ENCODE results near the gene SNRPB. TPM values are rescaled to one million over a fixed set of nuclear protein-coding genes. Genes with fewer than 3 reads are reported as not detected.

The SNRPB gene
- total RNA-seq, 2 donors from 2014 or later, result 68.4 to 111 TPM

DNA sequence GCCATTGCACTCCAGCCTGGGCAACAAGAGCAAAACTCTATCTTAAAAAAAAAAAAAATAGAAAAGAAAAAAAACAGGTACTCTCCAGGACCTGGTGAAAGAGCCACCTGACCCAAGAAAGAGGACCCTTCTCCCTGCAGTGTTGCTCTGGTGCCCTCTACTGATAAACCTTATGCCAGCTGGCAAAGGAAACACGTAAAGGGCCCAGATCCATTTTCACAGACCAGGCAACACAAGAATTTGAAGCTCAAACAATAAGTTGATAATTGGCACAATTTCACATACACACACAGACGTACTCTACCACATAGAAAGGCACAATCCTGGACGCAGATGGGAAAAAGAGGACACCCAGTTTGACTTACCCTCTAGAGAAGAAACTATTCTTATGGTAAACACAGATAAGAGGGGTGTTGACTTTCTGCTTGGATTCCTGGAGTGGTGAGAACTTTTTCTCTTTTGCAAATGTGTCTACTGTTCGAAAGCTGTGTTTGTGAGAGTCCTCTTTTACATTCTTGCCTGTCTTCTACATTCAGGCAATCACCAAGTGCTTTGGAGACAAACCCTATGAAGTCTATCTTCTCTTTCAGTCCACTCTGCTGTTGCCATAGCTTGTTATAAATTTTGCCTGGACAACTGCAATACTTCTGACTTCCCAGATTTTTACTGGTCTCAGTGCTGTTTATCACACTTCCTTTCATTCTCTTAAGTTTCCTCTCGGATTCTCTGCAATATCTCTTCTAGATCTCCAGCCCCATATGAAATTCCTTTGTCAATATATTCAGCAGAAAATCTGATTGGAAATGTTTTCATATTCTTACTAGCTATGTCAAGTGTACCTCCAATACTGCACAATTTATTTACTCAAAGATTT is 6.4 kb upstream of the SNRPB start:
- intact Hi-C loops (cut with DNase I), result no loop called here
- DNase-seq (ENCODE audit: low spot score), result no peak

DNA sequence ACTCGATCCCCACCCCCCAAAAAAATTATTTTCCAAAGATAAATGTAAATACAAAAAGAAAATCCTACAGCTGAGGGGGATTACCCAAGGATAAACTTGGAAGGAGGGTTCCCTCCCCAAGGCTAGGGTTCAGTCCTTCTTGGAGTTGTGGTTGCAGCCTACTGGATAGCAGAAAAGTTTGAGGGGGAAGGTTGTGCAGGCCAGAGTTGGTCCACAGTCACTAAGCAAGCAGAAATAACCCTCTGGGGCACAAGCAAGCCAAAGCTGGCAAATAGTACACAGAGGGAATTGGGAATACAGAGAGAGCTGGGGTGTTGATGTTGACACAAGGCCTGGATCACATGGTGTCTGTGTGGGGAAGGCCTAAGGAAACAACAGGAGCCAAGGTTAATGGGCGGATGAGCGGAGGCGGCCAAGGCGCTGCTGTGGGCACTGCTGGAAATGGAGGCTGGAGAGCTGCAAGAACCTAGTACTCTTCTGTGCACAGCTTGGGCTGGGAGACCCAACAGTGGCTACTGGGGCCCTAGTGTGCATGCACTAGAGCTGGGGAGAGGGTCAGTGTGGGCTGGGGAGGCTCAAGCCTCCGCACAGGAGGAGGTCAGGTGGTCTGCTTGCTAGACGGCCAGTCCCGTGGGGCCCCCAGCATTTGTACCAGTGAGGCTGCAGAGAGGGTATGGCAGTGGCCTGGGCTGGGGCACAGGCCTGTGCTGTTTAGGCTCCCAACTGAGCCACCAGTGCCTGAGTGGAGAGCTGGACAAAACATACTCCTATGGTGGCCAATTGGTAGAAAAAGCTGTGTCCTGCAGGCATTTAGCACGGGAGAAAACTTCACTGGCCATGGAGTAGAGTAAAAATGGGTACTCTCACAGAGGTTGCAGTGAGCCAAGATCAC is 5.5 kb upstream of the SNRPB start:
- no peak for DNase-seq (ENCODE audit: low spot score)
- intact Hi-C loops (cut with DNase I), result no loop called here

DNA sequence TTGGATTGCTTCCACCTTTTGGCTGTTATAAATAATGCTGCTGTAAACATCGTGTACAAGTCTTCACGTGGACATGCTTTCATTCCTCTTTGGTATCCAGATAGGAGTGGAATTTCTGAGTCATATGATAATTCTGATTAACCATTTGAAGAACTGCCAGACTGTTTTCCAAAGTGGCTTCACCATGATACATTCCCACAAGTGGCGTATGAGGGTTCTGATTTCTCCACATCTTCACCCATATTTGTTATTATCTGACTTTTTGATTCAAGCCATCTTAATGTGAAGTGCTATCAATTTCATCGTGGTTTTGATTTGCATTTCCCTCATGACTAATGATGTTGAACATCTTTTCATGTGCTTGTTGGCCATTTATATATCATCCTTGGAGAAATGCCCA is 2.9 kb upstream of the SNRPB start:
- intact Hi-C loops (cut with DNase I), result no loop called here
- DNase-seq (ENCODE audit: low spot score), result no peak

DNA sequence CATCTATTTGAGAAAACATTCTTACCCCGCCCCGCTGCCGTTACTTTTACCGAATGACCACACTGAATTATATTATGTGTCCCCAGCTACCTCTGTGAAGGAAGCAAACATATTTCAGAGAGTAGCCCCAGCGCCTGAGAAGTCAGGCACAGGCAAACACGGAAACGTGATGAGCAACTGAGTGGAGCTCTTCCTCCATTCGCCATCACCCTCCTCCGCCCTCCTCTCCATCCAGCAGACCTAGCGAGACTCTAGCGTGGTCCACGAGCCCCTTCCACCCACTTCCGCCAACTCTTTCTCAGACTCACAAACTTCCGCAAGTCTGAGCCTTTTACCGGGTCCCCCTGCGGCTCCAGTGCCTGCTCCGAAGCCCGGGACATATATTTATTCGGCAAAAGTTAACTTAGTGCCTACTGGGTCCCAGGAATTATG is 582 bp downstream of the SNRPB start:
- intact Hi-C loops (cut with DNase I), result no loop called here
- no peak for DNase-seq (ENCODE audit: low spot score)

DNA sequence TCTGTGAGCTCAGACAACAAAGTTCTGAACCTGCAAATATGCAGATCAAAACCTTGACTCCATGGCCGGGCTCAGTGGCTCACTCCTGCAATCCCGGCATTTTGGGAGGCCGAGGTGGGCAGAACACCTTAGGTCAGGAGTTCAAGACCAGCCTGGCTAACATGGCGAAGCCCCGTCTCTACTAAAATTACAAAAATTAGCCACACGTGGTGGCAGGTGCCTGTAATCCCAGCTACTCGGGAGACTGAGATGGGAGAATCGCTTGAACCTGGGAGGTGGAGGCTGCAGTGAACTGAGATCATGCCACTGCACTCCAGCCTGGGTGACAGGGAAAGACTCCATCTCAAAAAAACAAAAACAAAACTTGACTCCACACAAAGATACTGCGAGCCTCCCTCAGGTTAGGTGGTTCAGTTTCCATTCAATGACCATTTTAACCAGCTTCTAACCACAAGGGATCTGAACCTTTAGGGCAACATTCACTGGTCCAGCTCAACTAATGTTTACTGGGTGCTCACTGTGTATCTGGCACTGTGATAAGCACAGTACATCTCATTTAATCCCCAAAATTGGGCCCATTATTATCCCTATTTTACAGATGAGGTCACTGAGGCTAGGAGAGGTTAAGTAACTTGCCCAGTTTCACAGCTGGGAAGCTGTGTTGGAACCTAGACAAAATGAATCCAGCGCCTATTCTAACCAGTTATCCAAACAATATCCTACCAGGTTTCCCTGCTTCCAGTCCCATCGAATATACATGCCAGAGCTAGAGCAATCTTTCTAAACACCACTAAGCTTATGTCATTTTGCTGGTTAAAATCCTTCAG is 1.8 kb downstream of the SNRPB start:
- no peak for DNase-seq (ENCODE audit: low spot score)
- intact Hi-C loops (cut with DNase I), result no loop called here

DNA sequence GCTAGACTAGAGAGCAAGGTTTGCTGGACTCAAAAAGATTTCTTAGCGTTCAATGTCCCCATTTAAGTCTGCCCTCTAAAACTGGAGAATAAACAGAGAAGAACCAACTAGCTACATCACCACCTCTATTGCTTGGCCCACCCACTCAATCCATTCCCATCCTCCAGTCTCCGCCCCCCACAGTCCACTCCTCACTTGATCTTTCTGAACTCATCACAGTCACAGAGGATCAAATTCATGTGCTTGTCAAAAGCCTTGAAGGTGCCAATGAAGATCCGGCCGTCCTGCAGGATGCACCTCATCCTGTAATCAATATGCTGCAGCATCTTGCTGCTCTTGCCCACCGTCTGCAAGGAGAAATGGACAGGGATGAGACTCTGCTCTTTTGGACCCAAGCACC is 3.2 kb downstream of the SNRPB start:
- DNase-seq (ENCODE audit: low spot score), result no peak
- intact Hi-C loops (cut with DNase I), result no loop called here

DNA sequence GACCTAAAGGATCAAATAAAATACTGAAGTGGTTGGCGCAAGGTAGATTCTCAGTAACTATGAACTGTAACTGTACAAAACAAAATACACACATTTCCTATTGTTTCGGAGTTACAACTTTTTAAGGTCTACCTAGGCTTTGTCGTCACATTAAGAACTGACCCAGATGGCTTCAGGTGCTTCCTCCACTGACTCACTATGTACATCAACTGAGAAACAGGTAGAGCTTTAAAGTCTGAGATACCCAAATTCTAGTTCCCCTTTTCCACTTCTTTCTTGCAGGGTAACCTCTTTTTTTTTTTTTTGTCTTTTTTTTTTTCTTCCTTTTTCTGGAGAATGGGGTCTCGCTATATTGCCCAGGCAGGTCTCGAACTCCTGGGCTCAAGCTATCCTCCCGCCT is 5.5 kb downstream of the SNRPB start:
- intact Hi-C loops (cut with DNase I), result no loop called here
- DNase-seq (ENCODE audit: low spot score), result no peak

DNA sequence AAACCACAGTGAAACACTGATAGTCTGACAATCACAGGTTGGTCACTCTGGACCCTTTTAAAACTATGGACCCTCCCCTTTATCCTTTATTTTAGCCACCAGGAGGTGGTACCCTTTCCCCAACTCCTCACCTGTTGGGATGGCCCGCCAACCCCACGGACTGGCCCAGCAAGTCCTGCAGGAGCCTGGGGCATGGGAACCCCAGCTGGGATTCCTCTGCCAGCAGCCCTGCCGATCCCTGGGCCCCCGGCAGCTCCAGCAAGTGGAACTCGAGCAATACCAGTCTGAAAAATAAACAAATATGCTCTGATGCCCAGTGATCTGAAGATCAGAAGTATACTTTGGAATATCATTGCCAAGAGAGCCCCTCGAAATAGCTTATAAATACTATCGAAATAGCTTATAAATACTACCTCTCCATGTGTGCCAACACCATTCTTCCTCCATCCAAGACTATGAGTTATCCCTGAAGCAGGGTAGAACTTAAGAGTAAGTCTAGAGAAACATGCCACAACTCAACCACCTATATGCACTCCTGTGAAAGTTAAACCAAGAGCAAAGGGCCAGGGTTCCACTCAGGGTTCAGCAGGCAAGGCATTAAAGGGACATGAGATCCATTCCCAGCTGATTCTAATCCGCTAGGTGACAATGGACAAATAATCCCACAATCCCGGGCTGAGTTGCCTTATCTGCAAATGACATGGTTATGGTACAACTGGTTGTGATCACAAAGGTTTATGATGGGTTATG is 6.8 kb downstream of the SNRPB start:
- DNase-seq (ENCODE audit: low spot score), result no peak

DNA sequence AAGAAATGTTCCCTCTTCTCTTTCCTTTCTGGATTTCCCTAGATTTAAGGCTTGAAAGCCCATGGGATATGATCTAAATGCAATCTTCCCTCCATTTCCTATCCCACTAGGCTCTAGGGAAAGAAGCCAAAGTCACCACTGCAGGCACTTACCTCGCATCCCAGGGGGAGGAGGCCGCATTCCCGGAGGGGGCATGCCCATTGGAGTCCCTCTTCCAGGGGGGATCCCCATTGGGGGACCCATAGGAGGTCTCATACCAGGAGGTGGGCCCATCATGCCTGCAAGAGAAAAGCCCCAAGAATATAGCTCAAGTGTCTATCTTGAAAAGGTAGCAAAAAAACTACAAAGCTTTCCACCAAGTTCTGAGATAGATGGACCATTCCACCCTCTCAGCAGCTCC is 8.1 kb downstream of the SNRPB start:
- intact Hi-C loops (cut with DNase I), result no loop called here
- no peak for DNase-seq (ENCODE audit: low spot score)

More for the DNA sequence above, 6.8 kb downstream of the SNRPB start:
- intact Hi-C loops (cut with DNase I), result no loop called here

DNA sequence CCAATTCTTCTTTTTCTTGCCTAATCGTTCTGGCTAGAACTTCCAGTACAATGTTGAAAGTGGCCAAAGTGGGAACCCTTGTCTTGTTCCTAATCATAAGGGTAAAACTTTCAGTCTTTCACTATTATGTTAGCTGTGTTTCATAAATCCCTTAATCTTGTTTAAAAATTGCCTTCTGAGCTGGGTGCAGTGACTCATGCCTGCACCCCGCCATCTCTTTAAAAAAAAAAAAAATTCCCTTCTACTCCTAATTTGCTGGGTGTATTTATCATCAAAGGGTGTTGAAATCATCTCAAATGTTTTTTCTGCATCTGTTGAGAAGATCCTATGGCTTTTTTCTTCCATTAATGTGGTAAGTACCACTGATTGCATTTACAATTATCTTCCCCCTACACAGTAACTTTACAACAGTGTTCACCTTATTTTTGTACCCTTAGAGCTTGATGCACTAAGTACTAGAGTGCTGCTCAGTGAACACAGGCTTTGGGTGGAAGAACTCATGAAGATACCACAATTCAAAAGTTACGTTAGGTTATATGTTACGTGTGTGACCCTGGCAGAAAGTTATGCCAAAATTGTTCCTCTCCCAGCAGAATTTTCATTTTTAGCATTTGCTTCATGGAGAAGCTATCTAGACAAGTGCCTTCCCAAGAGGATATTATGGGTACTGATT is 9.7 kb downstream of the SNRPB start:
- intact Hi-C loops (cut with DNase I), result no loop called here
- no peak for DNase-seq (ENCODE audit: low spot score)

DNA sequence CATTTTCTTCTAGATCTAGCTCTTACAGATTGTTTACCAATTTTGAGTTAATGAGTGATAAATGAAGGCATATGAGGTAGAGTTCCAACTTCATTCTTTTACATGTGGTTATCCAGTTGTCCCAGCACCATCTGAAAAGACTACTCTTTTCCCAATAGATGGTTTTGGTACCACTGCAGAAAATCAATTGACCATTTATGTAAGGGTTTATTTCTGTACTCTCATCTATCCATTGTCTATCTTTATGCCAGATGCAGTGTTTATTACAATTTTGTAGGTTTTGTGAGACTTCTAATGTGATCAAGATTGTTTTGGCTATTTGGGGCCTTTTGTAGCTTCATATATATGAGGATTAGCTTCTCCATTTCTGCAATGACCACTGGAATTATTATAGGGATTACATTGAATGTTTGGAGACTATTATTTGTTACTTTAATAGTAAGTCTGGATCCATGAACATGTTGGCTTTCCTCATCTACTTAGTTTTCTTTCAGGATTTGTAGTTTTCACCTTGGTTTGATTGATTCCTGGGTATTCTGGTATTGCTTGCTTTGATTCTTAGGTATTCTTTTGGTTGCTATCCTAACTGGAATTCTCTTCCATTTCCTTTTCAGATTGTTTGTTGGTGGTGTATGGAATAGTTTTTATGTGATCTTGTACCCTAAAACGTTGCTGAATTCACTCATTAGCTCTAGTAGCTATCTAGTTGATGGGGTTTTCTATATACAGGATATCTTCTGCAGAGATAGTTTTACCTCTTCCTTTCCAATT is 10.4 kb downstream of the SNRPB start:
- intact Hi-C loops (cut with DNase I), result no loop called here
- DNase-seq (ENCODE audit: low spot score), result no peak

DNA sequence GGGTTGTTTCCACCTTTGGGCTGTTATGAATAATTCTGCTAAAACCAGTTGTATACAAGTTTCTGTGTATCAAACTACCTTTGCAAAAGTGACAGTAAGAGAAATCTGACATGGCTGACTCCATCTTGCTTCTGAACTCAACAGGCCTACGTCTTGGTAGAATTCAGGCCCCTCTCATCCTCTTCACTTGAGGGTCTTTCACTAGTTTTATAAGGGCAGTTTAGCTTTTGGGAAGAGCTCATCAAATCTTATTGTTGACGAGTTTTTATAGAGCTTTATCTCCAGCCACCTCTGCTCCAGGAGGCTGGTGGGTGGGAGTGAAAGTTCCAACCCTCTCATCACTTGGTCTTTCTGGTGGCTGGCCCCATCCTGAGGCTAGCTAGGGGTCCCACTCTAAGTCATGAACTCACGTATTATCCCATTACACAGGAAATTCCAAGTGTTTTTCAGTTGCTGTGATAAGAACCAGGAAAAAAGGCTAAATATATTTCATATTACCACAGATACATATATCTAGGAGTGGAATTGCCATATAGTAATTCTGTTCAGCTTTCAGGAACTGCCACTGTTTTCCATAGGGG is 11.6 kb downstream of the SNRPB start:
- DNase-seq (ENCODE audit: low spot score), result no peak
- intact Hi-C loops (cut with DNase I), result no loop called here

DNA sequence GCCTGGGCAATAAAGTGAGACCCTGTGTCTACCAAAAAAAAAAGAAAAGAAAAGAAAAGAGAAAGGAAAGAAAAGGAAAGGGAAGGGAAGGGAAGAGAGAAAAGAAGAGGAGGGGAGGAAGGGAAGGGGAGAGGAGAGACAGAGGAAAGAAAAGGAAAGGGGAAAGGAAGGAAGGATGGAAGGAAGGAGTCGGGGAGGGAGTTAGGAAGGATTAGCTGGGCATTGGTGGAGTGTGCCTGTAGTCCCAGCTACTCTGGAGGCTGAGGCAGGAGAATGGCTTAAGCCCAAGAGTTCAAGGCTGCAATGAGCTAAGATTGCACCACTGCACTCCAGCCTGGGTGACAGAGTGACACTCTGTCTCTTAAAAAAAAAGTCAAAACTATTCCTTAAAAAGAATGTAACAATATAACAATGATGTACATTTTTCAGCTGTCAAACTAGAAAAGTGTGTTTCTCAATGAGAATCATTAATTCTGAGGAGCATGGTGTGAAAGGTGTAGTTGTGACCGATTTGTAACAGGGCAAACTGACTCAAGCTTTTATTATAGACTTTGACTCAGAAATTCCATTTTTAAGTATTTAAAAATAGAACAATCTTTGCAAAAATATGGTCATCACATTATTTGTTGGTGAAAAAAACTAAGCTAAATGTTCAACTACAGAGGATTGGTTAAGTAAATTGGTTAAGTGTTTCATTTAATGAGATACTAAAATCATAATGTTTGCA is 14.7 kb downstream of the SNRPB start:
- intact Hi-C loops (cut with DNase I), result no loop called here
- DNase-seq (ENCODE audit: low spot score), result no peak

DNA sequence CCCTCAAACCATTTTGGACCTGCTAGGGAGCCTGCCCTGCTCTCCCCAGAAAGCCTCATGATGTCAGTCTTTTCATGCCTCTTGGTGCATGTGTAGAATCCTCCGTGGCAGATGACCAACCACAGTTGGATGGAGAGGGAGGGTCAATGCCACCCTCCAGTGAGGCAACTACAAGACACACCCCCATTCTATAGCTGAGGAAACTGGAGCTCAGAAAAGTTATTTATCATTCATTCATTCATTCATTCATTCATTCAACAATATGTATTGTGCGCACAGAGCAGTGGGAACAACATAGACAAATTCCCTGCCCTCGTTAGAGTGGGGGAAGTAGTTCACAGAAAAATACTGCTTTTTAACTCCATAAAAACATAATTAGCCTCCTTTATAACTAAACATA is 16.8 kb downstream of the SNRPB start:
- intact Hi-C loops (cut with DNase I), result no loop called here
- DNase-seq (ENCODE audit: low spot score), result no peak

DNA sequence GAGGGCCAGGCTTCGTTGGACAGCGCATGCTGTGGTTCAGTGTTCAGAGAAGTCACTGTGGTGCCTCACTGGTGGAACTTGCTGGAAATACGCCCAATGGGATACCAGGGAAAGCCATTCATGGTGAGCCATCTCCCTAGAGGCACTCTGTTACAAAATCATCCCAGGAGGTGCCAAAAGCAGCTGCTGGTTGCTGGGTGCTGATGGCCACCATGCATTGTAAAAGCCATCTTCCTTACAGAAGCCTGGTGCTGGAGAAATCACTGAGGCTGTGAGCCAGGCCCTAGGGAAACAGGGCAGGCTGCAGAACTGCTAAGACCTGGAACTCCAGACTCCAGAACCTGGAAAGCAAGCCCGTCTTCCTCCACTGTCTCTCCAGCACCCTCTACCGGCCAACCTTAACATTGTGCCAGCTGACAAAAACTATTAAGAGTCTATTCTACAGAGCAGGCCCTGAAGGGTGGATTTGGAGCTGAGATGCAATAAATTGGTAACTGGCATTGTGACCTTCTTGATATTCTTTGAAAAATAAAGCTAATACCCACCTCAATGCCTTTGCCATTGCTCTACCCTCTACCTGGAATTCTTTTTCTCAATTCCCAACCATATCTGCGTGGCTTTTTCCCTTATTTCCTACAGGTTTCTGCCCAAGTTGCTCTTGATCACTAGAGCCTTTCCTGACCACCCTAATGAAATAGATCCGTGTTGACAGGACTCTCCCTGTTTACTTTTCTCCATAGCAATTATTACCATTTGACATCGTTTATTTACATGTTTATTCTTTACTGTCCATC is 18.5 kb downstream of the SNRPB start:
- DNase-seq (ENCODE audit: low spot score), result peak; percentile 88
- intact Hi-C loops (cut with DNase I), result no loop called here

DNA sequence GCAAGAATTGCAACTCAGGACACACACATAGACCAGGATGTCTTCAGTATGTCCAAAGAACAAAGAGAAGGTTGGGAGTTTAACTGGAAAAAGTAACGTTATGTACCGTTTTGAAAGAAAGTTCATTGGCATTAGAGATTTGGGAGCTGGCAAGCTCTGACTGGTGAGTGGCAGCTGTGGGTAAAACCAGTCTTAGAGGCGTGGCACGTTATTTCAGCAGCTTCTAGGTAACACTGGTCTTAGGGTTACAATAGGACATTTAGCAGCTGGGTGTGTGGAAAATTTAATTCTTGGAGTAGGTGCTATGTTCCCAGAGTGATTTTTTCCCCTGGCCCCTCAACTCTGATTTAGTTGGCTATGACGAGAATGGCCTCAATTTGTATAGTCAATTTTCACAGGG is 19.2 kb downstream of the SNRPB start:
- intact Hi-C loops (cut with DNase I), result no loop called here
- no peak for DNase-seq (ENCODE audit: low spot score)

All from posterior vena cava (tissue), 2 donors.